ENCODE measurements around the gene SPTBN5.

DNA sequence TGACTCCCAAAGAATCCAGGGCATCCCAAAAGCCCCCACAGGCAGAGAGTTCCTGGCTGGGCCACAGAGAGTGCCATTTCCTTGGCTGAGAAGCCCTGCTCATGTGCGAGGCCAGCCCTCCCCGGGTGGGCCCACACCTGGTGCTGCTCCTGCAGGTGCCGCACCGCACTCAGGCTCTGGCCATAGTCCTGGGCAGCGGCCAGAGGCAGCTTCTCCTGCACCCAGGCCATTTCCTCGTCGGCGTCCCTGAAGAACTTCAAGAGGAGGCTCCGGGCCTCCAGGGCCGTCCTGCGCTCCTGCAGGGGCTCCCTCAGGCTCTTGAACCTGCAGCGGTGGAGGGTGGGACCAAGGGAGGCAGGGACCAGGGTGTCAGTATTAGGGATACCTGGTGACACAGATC lies 37.1 kb downstream of the SPTBN5 start:
- TF ChIP-seq POLR2AphosphoS5 (IDR thresholded peaks at IDR 0.05; ENCODE audit: low read depth, low read length), result no peak
- no peak for TF ChIP-seq POLR2A (IDR thresholded peaks at IDR 0.05; ENCODE audit: low read depth, low read length)
